Cardiac septum (tissue), 1 donor: ENCODE measurements around the gene CAMK2N1. TPM values are rescaled to one million over a fixed set of nuclear protein-coding genes. Genes with fewer than 3 reads are reported as not detected.
A peak's percentile ranks its signal among the peaks of the same experiment; 100 is the strongest.
"Not testable (repeated sequence)": the region's sequence is repeated elsewhere in the genome, so short reads cannot be mapped to it uniquely, and the experiment has no call there.

Source experiments
- DNase-seq: peaks from one replicate; pipeline ENCODE4 v3.0.0-alpha.2; 2020; ENCODE audit warnings: low spot score
- intact Hi-C: fragments of 100-400 bp; cut with DNase I; formaldehyde crosslinking; loops from one replicate; pipeline ENCODE4 v1.14.0; 2022
- long read RNA-seq: library from polyadenylated mRNA; unstranded; transcript quantifications from one replicate; pipeline ENCODE4 v2.0.0, GENCODE V29; 2021
- total RNA-seq: library from RNA; stranded (reverse); fragmentation: NEBNext Ultra II Directional; extraction: Animal tissue kit (Norgen Biotek cat#: 25700); gene quantifications from one replicate; pipeline ENCODE4 v1.2.1, GENCODE V29; 2021
- donor health status: DM: no; HTN: no; CAD: no.

The CAMK2N1 gene
- 11.7 TPM for total RNA-seq
- long read RNA-seq, transcript CAMK2N1-201 (2 exons, 2,336 nt), result major isoform, 28 of 30 reads
- long read RNA-seq, partial matches to known transcripts, result 2 of 30 reads
- long read RNA-seq, other reads (novel, unspliced or antisense), result 0 of 30 reads

DNA sequence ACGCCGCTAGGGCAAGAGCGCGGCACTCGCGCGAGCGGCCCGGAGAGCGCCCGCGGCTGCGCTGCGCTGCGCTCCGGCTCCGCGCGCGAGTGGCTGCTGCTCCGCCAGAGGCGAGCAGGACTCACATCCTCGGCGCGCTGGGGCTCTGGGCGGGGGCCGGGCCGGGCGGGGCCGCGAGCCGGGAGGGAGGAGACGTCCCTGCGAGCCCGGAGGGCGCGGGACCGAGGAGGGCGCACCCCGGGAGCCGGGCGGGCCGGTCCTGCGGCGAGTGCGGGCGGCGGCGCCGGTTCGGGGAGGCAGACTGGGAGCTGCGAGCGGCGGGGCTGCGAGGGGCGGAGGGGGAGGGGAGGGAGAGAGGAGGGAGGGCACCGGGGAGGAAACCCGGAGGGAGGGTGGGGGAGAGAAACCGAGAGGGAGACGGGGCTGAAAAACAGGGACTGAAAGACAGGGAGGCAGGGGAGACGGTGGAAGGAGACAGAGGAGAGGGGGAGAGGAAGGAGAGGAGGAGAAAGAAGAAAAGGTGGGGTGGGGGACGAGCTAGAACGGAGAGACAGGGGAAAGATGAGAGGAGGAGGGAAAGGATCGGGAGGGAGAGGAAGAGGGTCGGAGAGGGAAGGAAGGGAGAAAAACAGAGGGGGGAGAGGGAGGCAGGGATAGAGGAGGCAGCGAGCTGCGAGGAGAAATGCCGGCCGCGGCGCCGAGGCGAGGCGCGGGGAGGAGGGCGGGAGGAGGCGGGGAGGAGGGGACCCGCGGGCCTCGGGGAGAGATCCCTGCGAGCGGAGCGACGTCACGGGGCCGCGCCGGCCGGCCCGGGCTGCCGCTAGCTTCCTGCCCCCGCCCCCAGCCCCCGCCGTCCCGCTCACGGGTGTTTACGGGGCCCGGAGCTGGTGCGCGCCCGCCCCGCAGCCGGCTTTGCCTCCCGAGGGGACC lies at the start of gene CAMK2N1:
Gene CAMK2N1, minus strand, starts transcription at position 684 of the 930 bp plus-strand sequence. CDS start 831 bp downstream, outside the sequence.
- intact Hi-C loops, result loop anchor here (10.0 kb wide), 1 partner anchor 411 kb away; the partner anchor contains the start of gene PLA2G5
- DNase-seq, result peak; percentile 83

GRCh38 chr1:20534659-20535417 lies 48.8 kb upstream of the CAMK2N1 start:
- intact Hi-C loops, result no loop called here
- no peak for DNase-seq

- DNase-seq, result no peak
- intact Hi-C loops, result no loop called here
Measured at GRCh38 chr1:20533635-20534034, 47.6 kb upstream of the CAMK2N1 start.

- intact Hi-C loops, result no loop called here
- no peak for DNase-seq
Measured at GRCh38 chr1:20530901-20531300, 44.9 kb upstream of the CAMK2N1 start.

GRCh38 chr1:20530306-20530705 lies 44.3 kb upstream of the CAMK2N1 start:
- peak; percentile 15 for DNase-seq
- intact Hi-C loops, result no loop called here

DNA sequence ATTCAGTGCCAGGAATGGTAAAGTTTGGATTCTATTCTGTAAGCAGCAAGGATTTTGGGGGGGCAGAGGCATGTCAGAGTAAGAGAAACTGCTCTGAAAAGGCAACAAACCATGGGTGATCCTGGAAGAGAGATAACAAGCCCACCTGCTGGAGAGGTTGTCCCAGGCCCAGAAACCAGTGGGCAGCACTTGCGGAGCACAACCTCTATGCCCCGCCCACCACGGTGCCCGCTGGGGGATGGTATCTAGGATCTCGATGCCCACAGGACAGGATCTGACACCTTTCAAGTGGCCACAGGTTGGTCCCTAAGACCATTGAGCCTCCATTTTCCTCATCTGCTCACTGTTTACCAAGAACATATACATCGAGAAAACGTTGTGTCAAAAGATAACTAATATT lies 42.2 kb upstream of the CAMK2N1 start:
- DNase-seq, result peak; percentile 17
- intact Hi-C loops, result no loop called here

- intact Hi-C loops, result no loop called here
- DNase-seq, result no peak
Measured at GRCh38 chr1:20526267-20526666, 40.3 kb upstream of the CAMK2N1 start.

DNA sequence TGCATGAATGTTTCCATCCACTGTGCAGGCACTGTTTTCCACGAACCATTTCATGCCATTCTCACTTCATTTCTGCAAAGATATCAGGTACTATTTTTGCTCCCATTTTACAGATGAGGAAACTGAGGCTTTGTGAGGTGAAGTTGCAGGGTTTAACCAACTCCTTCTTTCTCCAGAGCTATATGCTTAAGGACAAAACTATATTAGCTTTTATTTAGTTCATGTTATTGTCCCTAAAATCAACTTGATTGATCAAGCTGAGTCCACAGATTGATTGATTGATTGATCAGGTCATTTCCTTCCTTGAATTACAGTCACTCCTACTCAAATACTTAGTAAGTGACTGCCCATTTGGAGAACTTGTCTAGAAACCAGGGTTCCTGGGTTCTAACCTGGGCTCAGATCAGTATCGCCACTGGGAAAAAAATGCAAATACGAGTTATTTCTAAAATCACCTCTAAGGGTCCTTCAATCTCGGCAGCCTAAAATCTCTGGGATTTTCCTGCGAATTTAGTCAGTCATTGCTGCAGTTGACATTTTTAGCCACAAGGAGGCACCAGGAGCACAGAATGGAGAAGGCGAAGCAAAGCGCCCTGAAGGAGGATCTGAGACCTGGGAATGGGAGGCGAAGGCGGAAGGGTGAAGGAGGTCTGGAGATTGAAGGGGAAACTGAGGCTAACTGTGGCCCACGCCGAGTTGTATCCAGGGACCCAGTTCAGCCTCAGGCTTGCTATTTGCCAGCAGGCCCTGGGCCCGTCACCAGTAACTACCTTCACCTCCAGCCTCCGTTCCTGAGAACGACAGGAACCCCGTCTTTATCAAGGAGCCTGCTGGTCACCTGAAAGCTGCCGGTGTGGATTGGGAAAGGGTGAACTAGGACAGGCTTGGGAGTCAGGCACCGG lies 36.2 kb upstream of the CAMK2N1 start:
- intact Hi-C loops, result loop anchor here (2.0 kb wide), 2 partner anchors 53 to 111 kb away; partner anchors contain the start of gene PINK1
- DNase-seq, result peak; percentile 83

GRCh38 chr1:20519609-20520262 lies 33.7 kb upstream of the CAMK2N1 start:
- DNase-seq, result peak; percentile 10
- intact Hi-C loops, result not testable (repeated sequence)

GRCh38 chr1:20511518-20512428 lies 25.8 kb upstream of the CAMK2N1 start:
- intact Hi-C loops, result no loop called here
- DNase-seq, result peak; percentile 33

DNA sequence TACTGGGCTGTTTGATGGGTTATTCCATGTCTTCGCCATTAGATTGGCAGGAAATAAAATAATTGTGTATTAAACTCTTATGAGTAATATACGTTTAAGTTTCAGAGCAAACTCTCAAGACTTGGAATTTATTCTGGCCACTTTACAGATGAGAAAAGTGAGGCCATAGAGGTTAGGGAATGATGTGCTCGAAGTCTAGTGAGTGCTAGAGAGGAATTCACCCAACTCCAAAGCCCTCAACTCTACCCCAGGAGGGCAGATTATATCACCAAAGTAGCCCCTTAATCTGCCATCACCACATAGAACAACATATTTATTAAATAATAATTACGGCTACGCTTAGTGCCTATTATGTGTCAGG lies 22.4 kb upstream of the CAMK2N1 start:
- intact Hi-C loops, result no loop called here
- no peak for DNase-seq

DNA sequence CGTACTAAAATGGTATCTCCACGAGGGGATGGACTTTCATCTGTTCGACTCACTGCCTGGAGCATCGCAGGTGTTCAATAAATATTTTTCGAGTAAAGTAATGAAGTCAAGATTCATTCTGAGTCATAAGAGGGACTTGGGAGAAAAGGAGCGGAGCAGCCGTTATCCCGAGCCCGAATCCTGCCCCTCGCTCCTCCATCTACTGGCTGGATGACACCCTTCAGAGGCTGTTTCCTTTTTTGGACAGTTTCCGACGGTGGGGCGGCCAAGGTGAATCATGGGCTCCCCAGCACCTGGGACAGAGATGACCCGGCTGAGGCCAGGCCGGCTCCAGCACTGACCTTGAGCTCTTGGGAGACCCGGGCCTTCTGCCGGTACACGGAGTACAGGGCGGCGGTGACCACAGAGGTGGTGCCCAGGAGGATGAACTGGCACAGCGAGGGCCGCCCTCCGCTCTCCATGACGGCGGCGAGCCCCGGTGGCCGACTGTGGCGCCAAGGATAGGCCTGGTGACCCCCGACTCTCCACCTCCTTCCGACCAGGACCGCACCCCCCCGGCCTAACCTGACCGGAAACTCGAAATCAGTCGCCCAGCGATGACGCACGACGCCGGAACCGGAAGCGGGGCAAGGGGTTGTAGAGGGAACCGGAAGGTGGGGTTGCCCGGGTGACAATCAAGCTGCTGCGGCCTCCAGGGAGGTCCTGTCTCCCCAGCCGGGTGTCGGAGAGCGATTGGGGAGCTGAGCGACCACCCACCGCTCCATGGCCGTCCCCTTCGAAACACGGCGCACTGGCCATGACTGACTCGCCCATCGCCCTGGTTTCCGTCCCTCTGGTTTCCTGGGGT lies 21.8 kb upstream of the CAMK2N1 start, which contains the start of gene MUL1:
Gene MUL1, minus strand, starts transcription at position 588 of the 847 bp plus-strand sequence. Its CDS starts 127 bp downstream, at position 461.
- intact Hi-C loops, result no loop called here
- peak; percentile 98 for DNase-seq

- no peak for DNase-seq
- intact Hi-C loops, result no loop called here
Measured at GRCh38 chr1:20507248-20507563, 21.2 kb upstream of the CAMK2N1 start.

DNA sequence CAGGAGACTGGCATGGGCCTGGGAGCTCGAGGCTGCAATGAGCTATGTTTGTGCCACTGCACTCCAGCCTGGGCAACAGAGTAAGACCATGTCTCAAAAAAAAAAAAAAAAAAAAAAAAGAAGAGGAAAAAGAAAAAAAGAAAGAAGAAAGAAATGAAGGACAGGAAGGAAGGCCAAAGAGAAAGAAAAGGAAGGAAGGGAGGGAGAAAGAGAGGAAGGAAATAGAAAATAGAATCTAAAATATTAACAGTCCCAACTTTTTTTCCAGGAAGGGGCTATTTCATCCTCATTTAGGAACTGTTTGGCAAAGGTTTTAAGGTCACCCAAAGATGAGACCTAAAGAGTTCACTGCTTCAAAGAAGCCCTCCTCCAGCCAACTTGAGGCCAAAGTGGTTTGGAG lies 19.5 kb upstream of the CAMK2N1 start:
- intact Hi-C loops, result no loop called here
- DNase-seq, result no peak

- peak; percentile 54 for DNase-seq
- intact Hi-C loops, result no loop called here
Measured at GRCh38 chr1:20500716-20501115, 14.7 kb upstream of the CAMK2N1 start.

DNA sequence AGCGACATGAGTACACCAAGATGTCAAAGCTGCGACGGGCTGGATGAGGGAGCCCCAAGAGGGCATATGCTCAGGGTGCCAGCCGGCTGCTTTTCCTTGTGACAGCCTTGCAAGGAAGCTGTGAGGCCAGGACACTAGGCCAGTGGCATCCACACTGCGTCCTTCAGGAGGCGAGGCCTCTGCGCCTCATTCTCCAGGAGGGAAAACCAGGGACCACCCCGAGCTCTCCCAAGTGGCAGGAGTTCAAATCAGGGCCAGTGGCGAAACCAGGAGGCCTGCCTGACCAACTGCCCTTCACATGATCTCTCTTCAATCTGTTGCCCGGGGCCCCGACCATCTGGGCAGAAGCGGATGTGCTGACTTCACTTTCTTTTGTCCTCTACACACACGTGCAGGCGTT lies 13.7 kb upstream of the CAMK2N1 start:
- peak; percentile 46 for DNase-seq
- intact Hi-C loops, result no loop called here

GRCh38 chr1:20499105-20499504 lies 13.1 kb upstream of the CAMK2N1 start:
- intact Hi-C loops, result no loop called here
- DNase-seq, result peak; percentile 47
